SK-N-MC (cell line): Measurements from ENCODE around the gene ITGA3.

Experiments
- EZH2 ChIP-seq: fragments of 200-600 bp; sonication (generic); IDR thresholded peaks from one replicate; pipeline ENCODE4 v1.6.1; 2017; ENCODE audit warnings: antibody characterized with exemption
- FOXP2 ChIP-seq: optimal IDR thresholded peaks from 2 replicates; pipeline ENCODE3; 2011; ENCODE audit warnings: mild to moderate bottlenecking, moderate library complexity; ENCODE audit not compliant: insufficient read depth; ENCODE audit errors: extremely low read length, control extremely low read depth
- POLR2AphosphoS5 ChIP-seq: IDR thresholded peaks from 2 replicates; pipeline ENCODE4 v1.6.1; 2012; ENCODE audit warnings: mild to moderate bottlenecking, low read depth, low read length, borderline replicate concordance

DNA sequence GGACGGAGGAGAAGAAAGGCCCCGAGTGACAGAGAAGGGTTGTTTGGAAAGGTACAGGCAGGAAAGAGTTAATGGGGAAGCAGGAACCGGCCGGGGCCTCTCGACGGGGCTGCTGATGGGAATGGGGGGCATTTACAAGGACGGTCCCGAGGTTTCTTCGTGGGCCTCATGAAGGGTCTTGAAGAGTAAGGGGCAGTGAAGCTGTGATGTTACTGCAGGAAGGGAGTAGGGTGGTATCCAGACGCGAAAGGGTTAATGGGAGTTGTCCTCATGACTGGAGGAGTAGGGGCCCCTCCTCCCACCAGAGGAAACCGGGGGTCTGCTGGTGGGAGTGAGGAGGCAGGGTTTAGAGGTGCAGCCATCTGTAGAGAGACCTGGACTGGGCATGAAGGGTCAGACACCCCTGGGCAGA is 39.7 kb downstream of the ITGA3 start:
- TF ChIP-seq EZH2: no peak
- no peak for TF ChIP-seq POLR2AphosphoS5
- no peak for TF ChIP-seq FOXP2
